Activated T-cell treated with anti-CD3 and anti-CD28 coated beads for 24 hours (primary cell): ENCODE results near the gene BACE1.
A peak's percentile ranks its signal among the peaks of the same experiment; 100 is the strongest.
"Not testable (repeated sequence)": the region's sequence is repeated elsewhere in the genome, so short reads cannot be mapped to it uniquely, and the experiment has no call there.

Experiments
- DNase-seq: peaks from one replicate; pipeline ENCODE4 v3.0.0-alpha.2; 2020; ENCODE audit warnings: low read depth

BACE1 gene

GRCh38 chr11:117316197-117316961, at the start of gene BACE1:
BACE1 (minus strand) TSS chr11:117316256; CDS start chr11:117315795, 461 bp downstream.
- DNase-seq: no peak

- no peak for DNase-seq
These were observed 45.4 kb upstream of the BACE1 start for GRCh38 chr11:117361432-117361831.

DNA sequence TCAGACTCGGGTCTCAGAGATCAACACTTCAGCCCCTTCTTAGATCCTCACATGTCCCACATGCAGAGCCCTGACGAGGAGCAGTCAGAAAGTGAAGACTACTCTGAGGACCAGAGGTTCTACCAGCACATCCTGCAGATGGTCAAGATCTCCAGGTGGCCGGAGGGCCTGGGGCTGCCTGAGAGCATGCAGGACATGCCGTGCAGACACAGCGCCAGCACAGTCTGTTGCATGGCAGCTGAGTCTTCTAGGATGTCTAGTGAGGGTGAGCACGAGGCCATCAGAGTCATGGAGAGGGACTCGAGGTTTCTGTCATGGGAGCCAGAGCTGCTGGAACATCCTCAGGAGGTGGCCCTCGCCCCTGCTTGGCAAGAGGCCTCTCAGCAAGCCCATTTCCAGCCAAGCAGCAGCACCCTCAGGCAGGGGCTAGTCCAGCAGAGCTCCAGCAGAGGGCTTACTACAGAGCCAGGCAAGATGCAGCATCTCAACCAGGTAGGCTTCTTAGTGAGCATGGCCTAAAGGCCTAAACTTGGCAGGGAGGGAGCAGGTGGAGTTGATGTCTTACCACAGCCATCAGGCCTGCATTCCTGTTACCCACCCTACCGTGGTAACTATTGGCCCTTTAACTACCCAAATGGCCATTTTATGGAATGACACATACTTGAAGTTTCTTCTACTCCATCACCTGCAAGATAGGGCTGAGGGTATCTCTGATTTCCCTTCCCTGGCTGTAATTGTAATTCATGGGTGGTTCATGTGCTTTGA, 40.3 kb upstream of the BACE1 start:
- DNase-seq: no peak

DNA sequence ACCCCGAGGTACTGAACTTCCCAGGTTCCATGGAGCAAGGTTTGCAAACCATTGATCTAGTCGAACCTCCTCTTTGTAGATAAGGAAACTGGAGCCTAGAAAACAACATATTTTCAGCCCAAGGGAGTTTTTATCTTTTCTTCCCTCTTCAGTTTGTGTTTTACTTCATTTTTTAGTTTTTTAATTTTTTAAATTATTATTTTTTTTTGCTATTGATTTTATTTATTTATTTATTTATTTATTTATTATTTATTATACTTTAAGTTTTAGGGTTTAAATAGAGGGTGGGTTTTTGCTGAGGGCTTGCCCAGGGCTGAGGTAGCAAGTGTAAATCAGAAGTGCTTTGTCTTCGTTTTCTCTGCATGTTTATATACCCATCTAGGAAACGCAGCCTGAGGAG, 38.5 kb upstream of the BACE1 start:
- DNase-seq: no peak

GRCh38 chr11:117345039-117345438, 29.0 kb upstream of the BACE1 start:
- no peak for DNase-seq

DNA sequence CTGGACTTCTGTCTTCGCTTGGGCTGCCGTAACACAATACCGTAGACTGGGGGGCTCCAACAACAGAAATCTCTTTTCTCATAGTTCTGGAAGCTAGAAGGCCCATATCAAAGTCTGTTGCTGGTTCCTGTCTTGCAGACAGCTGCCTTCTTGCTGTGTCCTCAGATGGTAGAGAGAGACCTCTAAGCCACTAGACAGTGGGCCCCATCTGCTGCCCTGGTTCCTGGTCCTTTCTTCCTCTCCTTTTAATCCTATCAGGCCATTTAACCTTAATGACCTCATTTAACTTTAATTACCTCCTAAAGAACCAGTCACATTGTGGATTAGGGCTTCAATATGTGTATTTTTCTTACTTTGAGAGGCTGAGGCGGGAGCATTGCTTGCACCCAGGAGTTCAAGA, 21.0 kb upstream of the BACE1 start:
- DNase-seq: no peak

DNA sequence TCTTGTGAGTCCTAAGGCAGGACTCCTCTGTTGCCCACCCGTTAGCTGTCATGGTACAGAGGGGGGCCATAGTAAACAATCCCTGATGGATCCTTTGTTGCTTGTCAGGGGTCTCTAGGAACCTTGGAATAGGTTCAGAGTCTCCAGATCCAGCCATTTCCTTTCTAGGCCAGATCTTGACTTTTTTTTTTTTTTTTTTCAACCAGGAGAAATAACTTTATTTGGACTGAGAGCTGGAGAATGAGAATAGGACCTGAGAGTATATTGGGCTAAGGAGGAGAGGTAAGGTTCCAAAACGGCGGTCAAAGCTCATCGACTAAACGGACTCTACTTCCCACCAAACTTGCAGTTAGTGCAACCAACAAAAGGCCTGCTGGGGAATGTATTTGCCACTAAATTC, 19.3 kb upstream of the BACE1 start:
- DNase-seq: no peak

DNA sequence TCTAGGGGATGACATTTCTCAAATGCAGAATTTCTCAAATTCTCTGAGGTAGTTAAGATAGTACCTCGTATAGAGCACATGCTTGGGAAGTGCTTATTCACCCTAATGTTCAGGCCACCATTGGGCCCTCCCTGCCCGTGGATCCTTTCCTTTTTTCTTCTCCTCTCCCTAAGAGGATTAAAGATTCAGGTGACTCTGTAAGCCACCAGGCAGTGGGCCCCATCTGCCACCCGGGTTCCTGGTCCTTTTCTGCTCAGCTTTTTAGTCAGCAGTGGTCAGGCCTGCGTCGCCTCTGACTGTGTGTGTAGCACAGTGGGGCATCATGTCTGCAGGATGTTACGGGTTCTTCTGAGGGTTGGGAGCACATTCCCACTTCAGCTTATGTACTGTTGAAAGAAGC, 18.8 kb upstream of the BACE1 start:
- no peak for DNase-seq

DNA sequence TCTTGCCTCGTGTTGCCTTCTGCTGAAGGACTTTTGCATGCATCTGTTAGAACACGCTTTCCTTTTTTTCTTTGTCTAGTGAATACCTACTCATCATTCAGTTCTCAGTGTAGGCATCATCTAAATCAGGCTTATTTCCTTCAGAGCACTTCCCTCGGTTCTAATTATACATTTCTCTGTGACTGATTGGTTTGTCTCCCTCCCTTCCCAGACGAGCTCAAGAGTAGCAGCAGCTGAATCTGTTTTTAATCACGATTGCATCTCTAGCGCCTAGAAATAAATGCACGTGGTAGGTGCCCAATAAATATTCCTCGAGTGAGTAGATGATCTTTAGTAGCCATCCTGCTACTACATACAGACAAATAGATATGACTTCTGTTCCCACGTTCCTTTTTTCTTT, 17.9 kb upstream of the BACE1 start:
- DNase-seq: no peak

DNA sequence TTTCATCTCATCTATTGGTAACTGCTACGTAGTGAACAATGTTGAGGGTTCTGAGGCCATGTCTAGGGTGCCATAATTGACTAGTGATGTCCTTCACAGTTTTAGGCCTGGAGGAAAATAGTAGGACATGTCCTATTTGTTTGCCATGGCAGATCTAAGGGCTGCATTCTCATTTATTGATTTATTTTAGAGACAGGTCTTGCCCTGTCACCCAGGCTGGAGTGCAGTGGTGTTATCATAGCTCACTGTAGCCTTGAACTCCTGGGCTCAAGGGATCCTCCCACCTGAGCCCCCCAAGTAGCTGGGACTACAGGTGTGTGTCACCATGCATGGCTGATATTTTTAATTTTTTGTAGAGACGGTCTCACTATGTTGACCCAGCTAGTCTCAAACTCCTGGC, 16.8 kb upstream of the BACE1 start:
- no peak for DNase-seq

GRCh38 chr11:117328375-117329010, 12.4 kb upstream of the BACE1 start:
- no peak for DNase-seq

DNA sequence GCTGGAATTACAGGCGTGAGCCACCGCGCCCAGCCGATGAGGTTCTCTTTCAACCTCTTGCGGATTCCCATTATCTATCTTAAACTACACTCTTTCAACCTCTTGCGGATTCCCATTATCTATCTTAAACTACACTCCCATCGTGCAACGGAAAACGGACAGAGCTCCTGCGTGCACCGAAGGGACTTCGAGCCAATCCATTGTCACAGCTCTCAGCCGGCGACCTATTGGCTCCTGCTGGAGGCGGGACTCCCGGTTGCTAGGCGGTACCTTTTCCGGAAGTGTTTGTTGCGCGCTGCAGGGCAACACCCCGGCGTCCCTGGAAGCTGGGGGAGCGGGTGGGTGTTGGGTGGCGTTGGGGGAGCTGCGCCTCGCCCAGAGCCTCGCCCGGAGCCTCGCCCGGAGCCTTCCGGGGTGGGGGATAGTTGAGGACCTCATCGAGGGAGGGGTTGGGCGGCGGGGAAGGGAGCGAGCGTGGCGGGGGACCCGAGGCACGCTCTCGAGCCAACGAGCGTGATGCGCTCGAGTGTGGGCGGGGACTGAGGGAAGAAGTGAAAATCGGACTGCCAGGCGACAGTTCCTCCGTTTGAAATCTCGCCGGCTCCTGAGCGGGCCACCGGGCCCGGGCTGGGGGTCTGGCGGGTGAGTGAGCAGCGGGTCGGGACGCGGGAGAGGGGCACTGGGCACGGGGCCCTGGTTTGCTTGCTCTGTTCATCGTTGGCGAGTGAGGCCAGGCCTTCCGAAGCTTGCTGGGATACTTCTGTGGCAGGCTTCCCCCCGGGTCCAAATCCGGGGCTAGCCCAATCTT, 11.7 kb upstream of the BACE1 start, which contains the start of gene CEP164:
Gene CEP164, plus strand, starts transcription at position 288 of the 808 bp plus-strand sequence. CDS start 10,733 bp downstream, outside the sequence.
- DNase-seq: peak; percentile 90

GRCh38 chr11:117327255-117327566, 11.2 kb upstream of the BACE1 start:
- DNase-seq: not testable (repeated sequence)

DNA sequence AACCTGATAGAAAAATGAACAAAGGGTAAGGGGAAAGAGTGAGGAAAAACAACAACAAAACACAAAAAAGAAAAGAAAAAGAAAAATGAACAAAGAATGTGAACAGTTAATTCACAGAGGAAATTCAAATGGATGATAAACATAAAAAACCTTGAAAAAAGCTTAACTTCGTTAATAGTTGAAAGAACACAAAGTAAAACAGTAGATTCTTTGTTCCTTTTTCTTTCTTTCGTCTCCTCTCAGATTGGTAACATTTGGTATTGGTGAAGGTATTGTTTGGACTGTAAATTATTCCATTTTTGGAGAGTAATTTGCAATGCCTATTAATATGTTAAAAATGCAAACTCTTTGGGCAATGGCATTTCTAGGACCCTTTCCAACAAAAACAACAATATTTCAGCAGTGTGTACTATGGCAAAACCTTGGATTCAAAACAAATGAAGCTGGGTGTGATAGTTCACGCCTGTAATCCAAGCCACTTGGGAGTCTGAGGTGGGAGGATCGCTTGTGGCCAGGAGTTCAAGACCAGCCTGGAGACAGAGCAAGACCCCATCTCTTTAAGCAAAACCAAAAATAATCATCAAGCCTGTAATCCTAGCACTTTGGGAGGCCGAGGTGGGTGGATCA, 3.3 kb upstream of the BACE1 start:
- no peak for DNase-seq

GRCh38 chr11:117318738-117319137, 2.7 kb upstream of the BACE1 start:
- no peak for DNase-seq

GRCh38 chr11:117315285-117316196, 515 bp downstream of the BACE1 start:
- no peak for DNase-seq

DNA sequence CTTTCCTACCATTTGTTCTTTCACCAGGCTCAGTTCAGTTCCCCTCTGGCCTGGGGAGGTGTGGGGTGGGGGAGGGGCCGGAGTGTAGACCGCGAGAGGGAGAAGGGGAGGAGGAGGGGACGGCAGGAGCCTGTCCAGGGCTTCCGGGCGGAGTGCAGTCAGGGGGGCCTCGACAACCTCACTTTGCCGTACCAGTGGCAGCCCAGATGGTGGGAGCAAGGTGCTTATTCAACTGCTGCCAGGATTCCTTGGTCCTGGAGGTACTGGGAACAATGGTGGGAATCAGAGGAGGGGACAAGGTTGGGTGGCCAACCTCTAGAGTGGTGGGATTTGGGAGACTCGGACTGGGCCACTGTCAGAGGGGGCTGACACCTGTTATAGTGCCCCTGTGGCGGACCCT, 1.2 kb downstream of the BACE1 start:
- DNase-seq: no peak

DNA sequence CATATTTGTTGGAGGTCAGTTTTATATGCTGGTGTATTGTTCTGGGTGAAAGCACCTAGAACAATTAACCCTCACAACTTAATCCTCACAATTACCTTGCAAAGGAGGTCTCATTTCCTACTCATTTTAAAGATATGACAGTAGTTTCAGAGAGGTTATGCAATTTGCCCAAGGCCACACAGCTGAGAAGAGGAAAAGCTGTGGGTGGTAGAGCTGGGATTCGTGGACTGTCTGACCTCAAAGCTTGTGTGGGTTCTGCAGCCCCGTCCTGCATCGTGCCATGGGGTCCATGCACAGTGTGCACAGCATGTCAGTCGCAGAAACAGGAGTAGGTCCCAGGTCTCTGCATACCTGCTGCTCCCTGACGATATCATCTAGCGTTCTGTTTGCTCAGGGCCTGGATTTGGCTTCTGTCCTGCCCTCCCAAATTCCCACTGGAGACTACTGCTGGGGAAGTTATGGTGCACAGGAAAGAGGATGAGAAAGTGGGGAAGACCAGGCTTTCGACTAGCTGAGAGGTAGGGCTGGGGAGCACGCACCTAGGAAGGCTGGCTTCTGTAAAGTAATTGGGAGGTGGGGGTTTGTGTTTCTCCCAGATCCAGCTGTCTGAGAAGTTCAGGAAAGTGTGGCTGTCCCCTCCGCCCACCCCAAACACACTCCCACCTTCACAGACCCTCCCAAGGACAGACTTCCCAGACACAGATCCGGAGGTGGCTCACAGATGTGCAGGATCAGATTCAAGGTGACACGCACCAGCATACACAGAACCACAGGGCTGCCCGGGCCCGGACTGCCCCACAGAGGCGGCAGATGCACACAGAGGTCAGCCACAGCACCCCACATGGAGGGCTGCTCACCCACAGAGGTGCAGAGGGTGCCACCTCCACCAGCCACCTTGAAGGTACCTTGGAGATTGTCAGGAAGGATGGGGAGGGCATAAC, 2.0 kb downstream of the BACE1 start:
- DNase-seq: no peak

- DNase-seq: no peak
These were observed 3.0 kb downstream of the BACE1 start for GRCh38 chr11:117313091-117313490.

DNA sequence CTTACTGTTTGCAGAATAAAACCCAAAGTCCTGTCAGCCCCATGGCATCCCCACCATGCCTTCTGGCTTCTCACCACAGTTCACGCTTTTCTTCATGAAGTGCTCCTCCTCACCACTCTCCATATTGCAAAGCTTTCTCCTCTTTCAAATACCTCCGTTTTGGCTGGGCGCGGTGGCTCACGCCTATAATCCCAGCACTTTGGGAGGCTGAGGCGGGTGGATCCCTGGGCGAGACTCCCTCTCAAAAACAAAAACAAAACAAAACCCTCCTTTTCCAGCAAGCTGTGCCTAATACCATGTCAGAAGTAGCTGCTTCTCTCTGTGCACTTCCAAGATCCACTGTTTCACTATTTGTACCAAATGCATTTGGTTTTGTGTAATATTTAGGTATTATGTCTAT, 6.7 kb downstream of the BACE1 start:
- no peak for DNase-seq
